ENCODE measurements around the gene GTF3C4.

Gene GTF3C4

DNA sequence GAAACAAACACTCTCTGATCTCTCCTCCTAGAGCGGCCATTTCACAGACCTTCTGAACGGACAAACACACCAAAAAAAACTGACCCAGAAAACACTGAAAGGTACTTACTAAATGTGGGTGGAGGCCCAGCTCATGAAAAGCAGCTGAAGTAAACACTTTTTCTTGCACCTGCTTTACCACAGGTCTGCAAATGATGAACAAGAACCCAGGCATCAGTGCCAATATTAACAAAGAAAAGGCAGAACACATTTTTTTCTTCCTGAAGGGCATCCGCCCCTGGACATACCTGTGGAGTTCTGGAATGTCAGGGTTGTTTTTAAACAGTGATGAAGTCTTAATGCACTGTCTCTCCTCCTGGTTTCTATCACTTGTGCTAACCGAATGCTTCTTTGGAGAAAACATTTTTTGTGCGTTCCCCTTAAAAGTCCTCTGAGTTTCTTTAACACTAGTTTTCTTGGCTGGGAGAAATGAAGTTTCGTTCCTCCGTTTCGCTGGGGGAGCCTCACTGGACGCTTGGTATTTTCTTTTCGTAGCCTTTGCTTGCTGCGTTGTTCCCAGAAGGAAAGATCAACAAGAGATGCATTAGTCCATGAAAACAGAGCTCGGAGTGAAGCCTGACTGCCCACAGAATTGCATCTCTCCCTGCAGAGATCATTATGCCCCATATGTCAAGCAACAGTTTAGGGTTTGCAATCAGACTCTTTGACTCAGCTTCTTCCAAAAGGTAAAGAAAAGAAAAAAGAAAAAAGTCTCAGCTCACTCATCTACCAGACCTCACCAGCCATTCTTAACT, 7.9 kb upstream of the GTF3C4 start:
- Histone ChIP-seq H3K27me3 (ENCODE audit: control insufficient read depth, low read length) (no peaks in the 10 kb centered on the region), H3K4me1 (ENCODE audit: control insufficient read depth, low read length) (no peaks in the 10 kb centered on the region), H3K4me3 (ENCODE audit: low read length) (no peak overlapping the region), H3K9me3 (ENCODE audit: control insufficient read depth, insufficient read depth, low read length) (no peaks in the 10 kb centered on the region), H3K79me2 (ENCODE audit: control insufficient read depth, low read length) (peaks cover 61% of the 10 kb centered on the region), H3K36me3 (ENCODE audit: control insufficient read depth, low read length) (peaks cover 66% of the 10 kb centered on the region), H3K27ac (ENCODE audit: low read depth, low read length) (no peak overlapping the region), H4K20me1 (ENCODE audit: control insufficient read depth, insufficient read depth, low read depth, low read length) (no peaks in the 10 kb centered on the region), H3F3A (ENCODE audit: control insufficient read depth, insufficient read depth) (0 out of 2 replicates have a peak, but pooled peaks cover 8% of the 10 kb centered on the region), H3K9me2 (replicated peaks; ENCODE audit: control insufficient read depth, low read length) (no peaks in the 10 kb centered on the region), H3K4me2 (ENCODE audit: low read length) (no peak overlapping the region)
- TF ChIP-seq EZH2phosphoT487 (IDR thresholded peaks at IDR 0.05; ENCODE audit: borderline replicate concordance, low read length): no peak
- TF ChIP-seq, protein P1, sequence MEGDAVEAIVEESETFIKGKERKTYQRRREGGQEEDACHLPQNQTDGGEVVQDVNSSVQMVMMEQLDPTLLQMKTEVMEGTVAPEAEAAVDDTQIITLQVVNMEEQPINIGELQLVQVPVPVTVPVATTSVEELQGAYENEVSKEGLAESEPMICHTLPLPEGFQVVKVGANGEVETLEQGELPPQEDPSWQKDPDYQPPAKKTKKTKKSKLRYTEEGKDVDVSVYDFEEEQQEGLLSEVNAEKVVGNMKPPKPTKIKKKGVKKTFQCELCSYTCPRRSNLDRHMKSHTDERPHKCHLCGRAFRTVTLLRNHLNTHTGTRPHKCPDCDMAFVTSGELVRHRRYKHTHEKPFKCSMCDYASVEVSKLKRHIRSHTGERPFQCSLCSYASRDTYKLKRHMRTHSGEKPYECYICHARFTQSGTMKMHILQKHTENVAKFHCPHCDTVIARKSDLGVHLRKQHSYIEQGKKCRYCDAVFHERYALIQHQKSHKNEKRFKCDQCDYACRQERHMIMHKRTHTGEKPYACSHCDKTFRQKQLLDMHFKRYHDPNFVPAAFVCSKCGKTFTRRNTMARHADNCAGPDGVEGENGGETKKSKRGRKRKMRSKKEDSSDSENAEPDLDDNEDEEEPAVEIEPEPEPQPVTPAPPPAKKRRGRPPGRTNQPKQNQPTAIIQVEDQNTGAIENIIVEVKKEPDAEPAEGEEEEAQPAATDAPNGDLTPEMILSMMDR (IDR thresholded peaks at IDR 0.05; ENCODE audit: low read depth, low read length, poor library complexity, severe bottlenecking): no peak

DNA sequence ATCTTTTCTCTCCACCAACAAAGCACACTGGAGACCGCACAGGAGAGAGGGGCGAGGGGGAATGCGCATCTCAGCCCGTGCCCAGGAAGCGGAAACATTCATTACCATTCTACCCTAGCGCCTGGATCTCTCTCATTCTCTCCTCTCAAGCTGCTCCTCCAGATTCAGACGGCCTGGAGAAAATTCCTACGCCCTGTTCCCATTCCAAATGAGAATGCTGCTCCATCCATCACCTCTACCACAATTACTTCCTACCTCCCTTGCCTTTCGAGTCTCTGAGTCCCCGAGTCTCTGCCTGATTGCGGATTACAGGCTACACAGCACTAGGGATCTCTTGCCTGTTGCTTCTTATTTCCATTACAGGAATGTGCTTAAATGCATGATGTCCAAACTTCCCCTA, 7.1 kb upstream of the GTF3C4 start:
- no peak overlapping the region for H3K4me3 ChIP-seq (ENCODE audit: low read length)
- H3F3A ChIP-seq (ENCODE audit: control insufficient read depth, insufficient read depth): 0 out of 2 replicates have a peak, but pooled peaks cover 4% of the 10 kb centered on the region
- H3K27ac ChIP-seq (ENCODE audit: low read depth, low read length): no peak overlapping the region
- peaks cover 3% of the 10 kb centered on the region for H3K4me1 ChIP-seq (ENCODE audit: control insufficient read depth, low read length)
- no peaks in the 10 kb centered on the region for H3K9me3 ChIP-seq (ENCODE audit: control insufficient read depth, insufficient read depth, low read length)
- H3K4me2 ChIP-seq (ENCODE audit: low read length): no peak overlapping the region
- no peaks in the 10 kb centered on the region for H3K27me3 ChIP-seq (ENCODE audit: control insufficient read depth, low read length)
- H3K9me2 ChIP-seq (replicated peaks; ENCODE audit: control insufficient read depth, low read length): no peaks in the 10 kb centered on the region
- TF ChIP-seq, protein P1 (IDR thresholded peaks at IDR 0.05; ENCODE audit: low read depth, low read length, poor library complexity, severe bottlenecking): no peak
- no peak for TF ChIP-seq EZH2phosphoT487 (IDR thresholded peaks at IDR 0.05; ENCODE audit: borderline replicate concordance, low read length)
- H3K79me2 ChIP-seq (ENCODE audit: control insufficient read depth, low read length): peaks cover 69% of the 10 kb centered on the region
- H3K36me3 ChIP-seq (ENCODE audit: control insufficient read depth, low read length): peaks cover 62% of the 10 kb centered on the region
- H4K20me1 ChIP-seq (ENCODE audit: control insufficient read depth, insufficient read depth, low read depth, low read length): no peaks in the 10 kb centered on the region

DNA sequence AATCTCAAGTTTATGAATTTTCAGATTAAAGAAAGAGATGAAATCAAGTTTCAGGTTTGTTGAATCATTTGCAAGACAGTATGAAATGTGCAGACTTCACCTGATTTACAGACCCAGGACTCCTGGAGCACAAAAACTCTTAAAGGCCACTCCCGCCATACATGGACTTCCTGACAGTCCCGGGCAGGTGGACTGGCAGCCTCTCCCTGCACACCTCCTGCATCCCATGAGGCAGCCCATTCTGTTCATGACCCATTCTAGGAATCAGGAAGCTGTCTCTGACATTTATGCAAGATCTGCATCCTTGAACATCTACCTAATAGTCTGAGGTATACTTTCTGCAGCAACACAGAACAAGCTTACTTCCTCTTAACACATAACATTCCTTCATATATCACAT, 6.4 kb upstream of the GTF3C4 start:
- Histone ChIP-seq H3K79me2 (ENCODE audit: control insufficient read depth, low read length) (peaks cover 76% of the 10 kb centered on the region), H3K9me2 (replicated peaks; ENCODE audit: control insufficient read depth, low read length) (no peaks in the 10 kb centered on the region), H3K4me1 (ENCODE audit: control insufficient read depth, low read length) (peaks cover 8% of the 10 kb centered on the region), H4K20me1 (ENCODE audit: control insufficient read depth, insufficient read depth, low read depth, low read length) (no peaks in the 10 kb centered on the region), H3K27ac (ENCODE audit: low read depth, low read length) (no peak overlapping the region), H3K4me2 (ENCODE audit: low read length) (no peak overlapping the region), H3K27me3 (ENCODE audit: control insufficient read depth, low read length) (no peaks in the 10 kb centered on the region), H3K9me3 (ENCODE audit: control insufficient read depth, insufficient read depth, low read length) (no peaks in the 10 kb centered on the region), H3F3A (ENCODE audit: control insufficient read depth, insufficient read depth) (no peaks in the 10 kb centered on the region), H3K4me3 (ENCODE audit: low read length) (no peak overlapping the region), H3K36me3 (ENCODE audit: control insufficient read depth, low read length) (peaks cover 56% of the 10 kb centered on the region)
- TF ChIP-seq EZH2phosphoT487 (IDR thresholded peaks at IDR 0.05; ENCODE audit: borderline replicate concordance, low read length): no peak
- TF ChIP-seq, protein P1 (IDR thresholded peaks at IDR 0.05; ENCODE audit: low read depth, low read length, poor library complexity, severe bottlenecking): no peak
